CD14-positive monocyte (primary cell): ENCODE measurements around the gene EP400. TPM values are rescaled to one million over a fixed set of nuclear protein-coding genes. Genes with fewer than 3 reads are reported as not detected.

Experiments used
- DNase-seq, 3 donors: peaks; one replicate each; pipeline ENCODE4 v3.0.0-alpha.2; 2011 to 2022
- H2AFZ ChIP-seq: 2 replicates; pipeline ENCODE4 v1.6.0; 2012; ENCODE audit warnings: mild to moderate bottlenecking, low read depth, low read length, inconsistent platforms; ENCODE audit not compliant: insufficient read depth, poor library complexity, severe bottlenecking
- H3K27ac ChIP-seq, 2 donors: 1 replicate in 1 of 2; 2 replicates in 1 of 2; pipeline ENCODE4 v1.5.1; 2012 to 2013; ENCODE audit warnings: low read length in 2 of 2, control low read depth in 1 of 2, inconsistent platforms in 1 of 2, low read depth in 1 of 2, mild to moderate bottlenecking in 1 of 2
- H3K27me3 ChIP-seq, 2 donors: one replicate each; pipeline versions ENCODE4 v1.6.0 to v1.6.1; 2011 to 2013; ENCODE audit warnings: low read length in 2 of 2; ENCODE audit not compliant: control insufficient read depth in 2 of 2, insufficient read depth in 2 of 2
- H3K36me3 ChIP-seq, 2 donors: replicated peaks in 1 of 2; 1 replicate in 1 of 2; 2 replicates in 1 of 2; pipeline versions ENCODE4 v1.5.1 to v1.6.1; 2012 to 2013; ENCODE audit warnings: low read length in 2 of 2, control low read depth in 1 of 2, inconsistent platforms in 1 of 2, mild to moderate bottlenecking in 1 of 2; ENCODE audit not compliant: insufficient read depth in 2 of 2, control insufficient read depth in 1 of 2
- H3K4me1 ChIP-seq, 2 donors: 1 replicate in 1 of 2; 2 replicates in 1 of 2; pipeline versions ENCODE4 v1.5.1 to v1.6.1; 2012 to 2013; ENCODE audit warnings: low read length in 2 of 2, control low read depth in 1 of 2, inconsistent platforms in 1 of 2, mild to moderate bottlenecking in 1 of 2, moderate library complexity in 1 of 2; ENCODE audit not compliant: insufficient read depth in 2 of 2, control insufficient read depth in 1 of 2
- H3K4me2 ChIP-seq: replicated peaks from 2 replicates; pipeline ENCODE3; 2012; ENCODE audit warnings: low read length, moderate library complexity, mild to moderate bottlenecking; ENCODE audit not compliant: poor library complexity, severe bottlenecking; ENCODE audit errors: extremely low read depth
- H3K4me3 ChIP-seq, 3 experiments: fragments of 200-600 bp in 1 of 3; sonication (generic) in 1 of 3; replicated peaks in 1 of 3; 1 replicate in 2 of 3; 2 replicates in 1 of 3; pipeline ENCODE4 v1.5.1; 2011 to 2013; ENCODE audit warnings: low read length in 3 of 3, mild to moderate bottlenecking in 3 of 3, control low read depth in 2 of 3, low read depth in 2 of 3, inconsistent platforms in 1 of 3, moderate library complexity in 1 of 3
- H3K79me2 ChIP-seq: 2 replicates; pipeline ENCODE4 v1.6.0; 2012; ENCODE audit warnings: mild to moderate bottlenecking, control low read depth, inconsistent platforms, low read length, moderate library complexity; ENCODE audit not compliant: insufficient read depth
- H3K9ac ChIP-seq: 2 replicates; pipeline ENCODE4 v1.6.0; 2017; ENCODE audit warnings: low read length, mild to moderate bottlenecking; ENCODE audit not compliant: insufficient read depth, poor library complexity, severe bottlenecking
- H3K9me3 ChIP-seq, 2 donors: replicated peaks in 1 of 2; 1 replicate in 1 of 2; 2 replicates in 1 of 2; pipeline versions ENCODE4 v1.5.1 to v1.6.1; 2012 to 2013; ENCODE audit warnings: low read length in 2 of 2, control low read depth in 1 of 2; ENCODE audit not compliant: control insufficient read depth in 1 of 2, insufficient read depth in 1 of 2
- H4K20me1 ChIP-seq: 2 replicates; pipeline ENCODE4 v1.6.0; 2012; ENCODE audit warnings: mild to moderate bottlenecking, low read length, control low read depth, moderate library complexity; ENCODE audit not compliant: insufficient read depth
- H3K27ac Mint-ChIP-seq, 7 donors: one replicate each; pipeline ENCODE4 v1.8.0; 2020; ENCODE audit warnings: mild to moderate bottlenecking in 7 of 7, mixed read lengths in 7 of 7, moderate library complexity in 6 of 7, inconsistent platforms in 2 of 7
- H3K27me3 Mint-ChIP-seq, 3 donors: one replicate each; pipeline ENCODE4 v1.8.0; 2021 to 2022; ENCODE audit warnings: low read depth in 3 of 3, mild to moderate bottlenecking in 3 of 3, mixed read lengths in 3 of 3, moderate library complexity in 3 of 3, inconsistent platforms in 1 of 3
- H3K36me3 Mint-ChIP-seq, 2 donors: one replicate each; pipeline ENCODE4 v1.8.0; 2020; ENCODE audit warnings: mixed read lengths in 2 of 2, inconsistent platforms in 1 of 2, mild to moderate bottlenecking in 1 of 2
- H3K4me1 Mint-ChIP-seq: one replicate; pipeline ENCODE4 v1.8.0; 2020; ENCODE audit warnings: mild to moderate bottlenecking, mixed read lengths
- H3K4me3 Mint-ChIP-seq, 2 donors: one replicate each; pipeline ENCODE4 v1.8.0; 2020; ENCODE audit warnings: mild to moderate bottlenecking in 2 of 2, mixed read lengths in 2 of 2, moderate library complexity in 1 of 2
- H3K9me3 Mint-ChIP-seq, 7 donors: one replicate each; pipeline ENCODE4 v1.8.0; 2020 to 2022; ENCODE audit warnings: mixed read lengths in 7 of 7, mild to moderate bottlenecking in 6 of 7, moderate library complexity in 6 of 7, inconsistent platforms in 2 of 7
- WGBS: methylation state at CpG from one replicate; pipeline ENCODE4 v1.1.5; 2013; ENCODE audit warnings: missing lambda C conversion rate; ENCODE audit not compliant: insufficient coverage; 5-methylcytosine and 5-hydroxymethylcytosine counted together
- intact Hi-C, 2 donors: fragments of 100-400 bp; cut with micrococcal nuclease; formaldehyde crosslinking; loops; one replicate each; pipeline versions ENCODE4 v1.15.0 to v1.15.1; 2023
- polyA plus RNA-seq, 3 donors: library from polyadenylated mRNA; depleted of rRNA in 1 of 3; unstranded in 2 of 3; stranded (reverse) in 1 of 3; fragments of 300-500 nt in 2 of 3; fragments of >200 nt in 1 of 3; fragmentation: Illumina TruSeq in 2 of 3; gene quantifications; 1 replicate in 2 of 3; 2 replicates in 1 of 3; pipeline ENCODE4 v1.2.3, GENCODE V29; 2012 to 2021
- TF ChIP-seq, protein P1 (sequence below): fragments of 200-600 bp; IDR thresholded peaks from one replicate; pipeline ENCODE4 v1.8.0; 2022; ENCODE audit warnings: antibody characterized with exemption, mild to moderate bottlenecking

Gene EP400
- polyA plus RNA-seq, 3 donors: 0.65 to 12.1 (median 0.81) TPM

DNA sequence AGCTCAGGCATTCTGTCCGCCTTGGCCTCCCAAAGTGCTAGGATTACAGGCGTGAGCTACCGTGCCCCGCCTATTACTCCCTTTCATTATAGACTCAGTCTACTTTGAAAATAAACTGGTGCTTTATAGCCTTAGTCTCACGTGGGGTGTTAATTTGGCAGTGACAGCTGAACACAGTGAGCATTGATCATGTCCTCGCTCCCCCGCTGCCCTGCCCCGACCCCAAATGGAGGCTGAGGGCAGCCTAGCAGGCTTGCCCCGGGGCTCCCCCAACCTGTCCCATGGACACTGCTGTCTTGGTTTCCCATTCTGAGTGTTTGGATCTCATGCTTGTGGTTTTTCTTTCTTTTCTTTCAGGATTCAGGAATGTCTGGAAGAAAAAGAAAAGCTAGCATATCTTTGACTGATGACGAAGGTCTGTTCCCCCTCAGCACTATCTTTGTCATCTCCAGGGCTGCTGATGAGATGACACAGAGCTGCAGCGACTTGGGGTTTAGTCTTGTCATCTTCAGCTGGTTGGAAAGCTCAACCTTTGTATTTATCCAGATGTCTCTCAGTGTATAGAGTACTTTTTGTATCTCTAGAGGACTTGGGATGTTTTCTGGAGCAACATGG is 42.2 kb downstream of the EP400 start:
- no peak overlapping the region for H3K9ac ChIP-seq
- TF ChIP-seq, protein P1, sequence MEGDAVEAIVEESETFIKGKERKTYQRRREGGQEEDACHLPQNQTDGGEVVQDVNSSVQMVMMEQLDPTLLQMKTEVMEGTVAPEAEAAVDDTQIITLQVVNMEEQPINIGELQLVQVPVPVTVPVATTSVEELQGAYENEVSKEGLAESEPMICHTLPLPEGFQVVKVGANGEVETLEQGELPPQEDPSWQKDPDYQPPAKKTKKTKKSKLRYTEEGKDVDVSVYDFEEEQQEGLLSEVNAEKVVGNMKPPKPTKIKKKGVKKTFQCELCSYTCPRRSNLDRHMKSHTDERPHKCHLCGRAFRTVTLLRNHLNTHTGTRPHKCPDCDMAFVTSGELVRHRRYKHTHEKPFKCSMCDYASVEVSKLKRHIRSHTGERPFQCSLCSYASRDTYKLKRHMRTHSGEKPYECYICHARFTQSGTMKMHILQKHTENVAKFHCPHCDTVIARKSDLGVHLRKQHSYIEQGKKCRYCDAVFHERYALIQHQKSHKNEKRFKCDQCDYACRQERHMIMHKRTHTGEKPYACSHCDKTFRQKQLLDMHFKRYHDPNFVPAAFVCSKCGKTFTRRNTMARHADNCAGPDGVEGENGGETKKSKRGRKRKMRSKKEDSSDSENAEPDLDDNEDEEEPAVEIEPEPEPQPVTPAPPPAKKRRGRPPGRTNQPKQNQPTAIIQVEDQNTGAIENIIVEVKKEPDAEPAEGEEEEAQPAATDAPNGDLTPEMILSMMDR: no peak
- no peak overlapping the region for H2AFZ ChIP-seq
- no peak overlapping the region for H3K27ac ChIP-seq
- H3K27ac Mint-ChIP-seq: peak overlapping the region in 1 of 7 donors; percentile 35
- intact Hi-C loops: no loop called here
- no peaks in the 10 kb centered on the region for H3K9me3 ChIP-seq
- peaks cover 2 to 3% of the 10 kb centered on the region in 2 donors for H3K4me1 ChIP-seq
- no peak for DNase-seq
- H3K4me3 Mint-ChIP-seq: no peak overlapping the region
- 100% methylated on average over 9 of the region's 11 CpGs for WGBS
- peaks cover 0 to 4% (median 0%) of the 10 kb centered on the region in 3 donors for H3K27me3 Mint-ChIP-seq
- H3K4me1 Mint-ChIP-seq: peaks cover 3% of the 10 kb centered on the region
- H4K20me1 ChIP-seq: no peaks in the 10 kb centered on the region
- H3K27me3 ChIP-seq: no peaks in the 10 kb centered on the region
- no peak overlapping the region for H3K4me3 ChIP-seq
- no peaks in the 10 kb centered on the region for H3K9me3 Mint-ChIP-seq
- H3K36me3 ChIP-seq: peaks cover 77 to 100% of the 10 kb centered on the region in 2 donors
- peaks cover 85 to 86% of the 10 kb centered on the region in 2 donors for H3K36me3 Mint-ChIP-seq
- H3K4me2 ChIP-seq: no peak overlapping the region
- no peaks in the 10 kb centered on the region for H3K79me2 ChIP-seq

DNA sequence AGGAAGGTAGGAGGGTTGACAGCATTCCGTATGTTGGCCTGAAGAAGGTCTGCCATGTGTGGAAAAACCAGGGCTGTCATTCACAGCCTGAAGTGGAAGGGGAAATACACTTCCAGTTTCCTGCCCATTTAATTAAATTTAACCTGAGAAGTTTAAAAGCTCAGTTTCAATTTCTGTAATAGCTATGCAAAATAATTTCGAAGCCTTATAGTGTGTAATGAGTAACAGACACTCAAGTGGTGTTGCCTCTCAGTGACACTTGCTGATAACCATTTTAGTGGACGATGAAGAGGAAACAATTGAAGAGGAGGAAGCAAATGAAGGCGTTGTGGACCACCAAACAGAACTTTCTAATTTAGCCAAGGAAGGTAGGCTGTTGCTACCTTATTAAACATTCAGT is 44.8 kb downstream of the EP400 start:
- TF ChIP-seq, protein P1: no peak
- Histone ChIP-seq H3K27ac (no peak overlapping the region), H3K9ac (no peak overlapping the region), H2AFZ (no peak overlapping the region), H3K9me3 (no peaks in the 10 kb centered on the region), H3K36me3 (peaks cover 60 to 97% of the 10 kb centered on the region in 2 donors), H3K4me2 (no peak overlapping the region), H3K4me1 (no peaks in the 10 kb centered on the region), H3K27me3 (no peaks in the 10 kb centered on the region), H4K20me1 (no peaks in the 10 kb centered on the region), H3K79me2 (no peaks in the 10 kb centered on the region), H3K4me3 (no peak overlapping the region)
- Mint-ChIP-seq H3K27ac (peak overlapping the region in 2 of 7 donors; percentile 21 to 45), H3K36me3 (peaks cover 78 to 81% of the 10 kb centered on the region in 2 donors), H3K27me3 (peaks cover 0 to 4% (median 0%) of the 10 kb centered on the region in 3 donors), H3K4me3 (no peak overlapping the region), H3K4me1 (no peaks in the 10 kb centered on the region), H3K9me3 (no peaks in the 10 kb centered on the region)
- DNase-seq: no peak
- intact Hi-C loops: no loop called here
- no CpG with 5 or more reads among the region's 4 CpGs for WGBS
